MCF 10A (cell line): ENCODE results near the gene SMC6. TPM values are rescaled to one million over a fixed set of nuclear protein-coding genes. Genes with fewer than 3 reads are reported as not detected.

Source experiments
- BruUV-seq: library from RNA; stranded (reverse); fragments of 400-500 nt; replicated peaks from 2 replicates; lab custom pipeline; 2021; lab: Mats Ljungman, UMichigan
- CTCF ChIA-PET: fragments of 300-600 bp; sonication (Branson Sonifier 250); formaldehyde crosslinking; extraction: SDS; loops from one replicate; lab custom pipeline; 2021; ENCODE audit warnings: antibody characterized with exemption, inconsistent platforms; lab: Yijun Ruan, JAX
- POLR2A ChIA-PET: fragments of 300-600, 350-650 bp; sonication (Branson Sonifier 250); formaldehyde crosslinking; extraction: SDS; loops from one replicate; lab custom pipeline; 2020; ENCODE audit warnings: antibody characterized with exemption, inconsistent platforms; lab: Yijun Ruan, JAX
- DNase-seq: peaks from one replicate; pipeline ENCODE4 v3.0.0-alpha.2; 2018; ENCODE audit not compliant: unreplicated experiment
- H3K27ac Mint-ChIP-seq: one replicate; pipeline ENCODE4 v1.8.0; 2022; ENCODE audit warnings: mild to moderate bottlenecking, low read depth, mixed read lengths; ENCODE audit not compliant: unreplicated experiment
- H3K27me3 Mint-ChIP-seq: one replicate; pipeline ENCODE4 v1.8.0; 2022; ENCODE audit warnings: mixed read lengths; ENCODE audit not compliant: insufficient read depth, unreplicated experiment
- H3K36me3 Mint-ChIP-seq: one replicate; pipeline ENCODE4 v1.8.0; 2022; ENCODE audit warnings: mild to moderate bottlenecking, moderate library complexity, mixed read lengths; ENCODE audit not compliant: insufficient read depth, unreplicated experiment
- H3K4me1 Mint-ChIP-seq: one replicate; pipeline ENCODE4 v1.8.0; 2022; ENCODE audit warnings: mixed read lengths; ENCODE audit not compliant: insufficient read depth, unreplicated experiment
- H3K4me3 Mint-ChIP-seq: one replicate; pipeline ENCODE4 v1.8.0; 2022; ENCODE audit warnings: mild to moderate bottlenecking, moderate library complexity, mixed read lengths; ENCODE audit not compliant: unreplicated experiment
- H3K9me3 Mint-ChIP-seq: one replicate; pipeline ENCODE4 v1.8.0; 2022; ENCODE audit warnings: mixed read lengths; ENCODE audit not compliant: unreplicated experiment
- CTCF ChIP-seq: fragments of 200-600 bp; IDR thresholded peaks from one replicate; pipeline ENCODE4 v1.8.0; 2022; ENCODE audit warnings: antibody characterized with exemption, mild to moderate bottlenecking; ENCODE audit not compliant: unreplicated experiment
- intact Hi-C: fragments of 100-400 bp; cut with micrococcal nuclease; formaldehyde crosslinking; loops from 2 replicates; pipeline ENCODE4 v1.14.1; 2022
- total RNA-seq: library from RNA; stranded (reverse); gene quantifications from 2 replicates; pipeline ENCODE4 v1.2.3, GENCODE V29; 2022

Gene SMC6
- total RNA-seq, 1 experiment from 2014 or later = 24.7 TPM

DNA sequence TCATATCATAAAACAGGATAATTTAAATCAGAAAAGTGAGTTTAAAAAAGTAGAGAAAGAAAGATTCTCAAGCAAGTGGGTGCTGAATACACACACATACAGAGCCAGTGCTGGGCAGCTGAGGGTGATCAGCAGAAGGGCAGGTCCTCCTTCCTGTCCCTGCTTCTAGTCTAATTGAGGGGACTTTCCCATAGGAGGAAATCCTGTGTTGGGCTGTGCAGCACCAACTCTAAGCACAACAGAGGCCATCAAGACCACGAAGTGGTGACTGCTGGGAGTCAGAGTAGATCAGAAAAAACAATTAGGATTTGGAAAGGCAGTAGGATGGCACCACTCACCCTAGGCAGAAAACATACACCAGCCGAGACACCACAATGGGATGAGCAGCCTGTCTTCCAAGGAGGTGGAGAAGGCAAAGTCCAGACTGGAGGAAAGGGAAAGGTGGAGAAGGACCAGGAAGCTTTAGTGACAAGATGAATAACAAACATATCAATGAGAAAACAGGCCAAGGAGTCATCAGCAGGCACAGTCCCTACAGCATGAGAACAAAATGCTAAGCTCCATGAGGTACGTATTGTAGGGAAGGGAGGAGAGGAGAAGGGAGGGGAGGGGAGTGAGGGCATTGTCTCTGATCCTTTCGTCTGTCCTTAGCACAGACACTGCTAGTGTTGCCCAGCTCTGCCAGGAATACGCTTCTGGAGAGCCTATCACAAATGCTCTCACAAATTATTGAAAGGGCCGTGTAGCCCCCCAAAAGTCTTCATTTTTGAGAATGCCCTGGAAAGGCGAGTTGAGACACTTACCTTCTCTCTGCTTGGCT is 45.9 kb upstream of the SMC6 start:
- no peak overlapping the region for H3K4me3 Mint-ChIP-seq
- no peak for TF ChIP-seq CTCF
- H3K27me3 Mint-ChIP-seq = no peaks in the 10 kb centered on the region
- intact Hi-C loops = no loop called here
- no peak for DNase-seq
- H3K9me3 Mint-ChIP-seq = no peaks in the 10 kb centered on the region
- no peaks in the 10 kb centered on the region for H3K36me3 Mint-ChIP-seq
- no TSS peak for BruUV-seq
- POLR2A ChIA-PET = interaction anchor here (4.0 kb wide), 1 partner anchor 13 kb away, joined by 10 read pairs; no protein-coding TSS in a partner anchor
- no peak overlapping the region for H3K27ac Mint-ChIP-seq
- CTCF ChIA-PET = interaction anchor here (0.6 to 1.2 kb wide), 3 partner anchors 13 to 45 kb away, joined by 3 read pairs; partner anchors contain the start of gene GEN1
- no peaks in the 10 kb centered on the region for H3K4me1 Mint-ChIP-seq

DNA sequence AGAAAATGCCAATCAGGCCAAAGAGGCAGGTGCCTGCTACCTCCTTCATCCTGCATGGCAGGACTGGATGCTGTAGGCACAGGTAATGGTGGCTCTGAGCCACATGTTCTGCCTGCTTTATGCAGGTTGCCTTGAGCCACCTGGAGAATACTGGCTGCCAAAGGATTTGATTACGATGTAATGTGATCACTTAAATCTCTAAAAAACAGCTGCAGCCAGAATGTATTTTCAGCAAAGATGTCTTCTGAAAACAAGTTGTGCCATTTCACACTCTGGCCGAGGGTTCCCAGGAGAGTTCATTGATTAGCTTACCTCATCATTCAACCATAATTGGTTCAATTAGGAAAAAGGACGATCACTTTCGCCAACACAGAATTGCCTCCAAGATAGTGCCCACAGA is 44.7 kb upstream of the SMC6 start:
- H3K4me1 Mint-ChIP-seq = no peaks in the 10 kb centered on the region
- intact Hi-C loops = no loop called here
- no TSS peak for BruUV-seq
- POLR2A ChIA-PET = interaction anchor here (0.7 to 4.0 kb wide), 2 partner anchors 14 to 31 kb away, joined by 3 to 10 read pairs; no protein-coding TSS in a partner anchor
- H3K4me3 Mint-ChIP-seq = no peak overlapping the region
- H3K9me3 Mint-ChIP-seq = no peaks in the 10 kb centered on the region
- H3K27ac Mint-ChIP-seq = no peak overlapping the region
- no peak for DNase-seq
- H3K36me3 Mint-ChIP-seq = no peaks in the 10 kb centered on the region
- TF ChIP-seq CTCF = no peak
- no peaks in the 10 kb centered on the region for H3K27me3 Mint-ChIP-seq
- CTCF ChIA-PET = no interaction called here

DNA sequence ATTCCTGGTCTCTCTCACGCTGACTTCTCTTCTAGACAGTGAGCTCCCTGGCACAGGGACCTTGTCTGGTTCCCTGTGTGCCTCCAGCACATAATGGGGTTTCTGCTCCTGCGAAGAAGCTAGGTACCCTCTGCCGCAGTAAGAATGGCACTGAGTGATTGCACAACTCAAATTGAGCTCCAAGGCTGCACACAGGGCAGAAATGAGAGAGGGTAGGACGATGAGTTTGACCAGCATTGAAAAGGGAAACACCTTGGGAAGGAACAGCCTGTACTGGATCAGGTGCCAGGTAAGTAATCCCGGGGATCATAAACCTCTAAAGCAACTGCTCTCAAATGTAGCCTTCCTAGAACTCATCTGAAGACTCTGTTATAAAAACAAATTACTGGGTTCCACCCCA is 41.7 kb upstream of the SMC6 start:
- no TSS peak for BruUV-seq
- ChIA-PET CTCF (interaction anchor here (0.5 to 0.9 kb wide), 3 partner anchors 320 to 1084 kb away, joined by 3 to 4 read pairs (median 3); no protein-coding TSS in a partner anchor), POLR2A (interaction anchor here (0.6 to 1.0 kb wide), 2 partner anchors 20 to 24 kb away, joined by 3 read pairs; no protein-coding TSS in a partner anchor)
- DNase-seq = no peak
- intact Hi-C loops = no loop called here
- H3K4me3 Mint-ChIP-seq = no peak overlapping the region
- no peak overlapping the region for H3K27ac Mint-ChIP-seq
- H3K4me1 Mint-ChIP-seq = no peaks in the 10 kb centered on the region
- H3K9me3 Mint-ChIP-seq = no peaks in the 10 kb centered on the region
- TF ChIP-seq CTCF = no peak
- H3K27me3 Mint-ChIP-seq = no peaks in the 10 kb centered on the region
- no peaks in the 10 kb centered on the region for H3K36me3 Mint-ChIP-seq

DNA sequence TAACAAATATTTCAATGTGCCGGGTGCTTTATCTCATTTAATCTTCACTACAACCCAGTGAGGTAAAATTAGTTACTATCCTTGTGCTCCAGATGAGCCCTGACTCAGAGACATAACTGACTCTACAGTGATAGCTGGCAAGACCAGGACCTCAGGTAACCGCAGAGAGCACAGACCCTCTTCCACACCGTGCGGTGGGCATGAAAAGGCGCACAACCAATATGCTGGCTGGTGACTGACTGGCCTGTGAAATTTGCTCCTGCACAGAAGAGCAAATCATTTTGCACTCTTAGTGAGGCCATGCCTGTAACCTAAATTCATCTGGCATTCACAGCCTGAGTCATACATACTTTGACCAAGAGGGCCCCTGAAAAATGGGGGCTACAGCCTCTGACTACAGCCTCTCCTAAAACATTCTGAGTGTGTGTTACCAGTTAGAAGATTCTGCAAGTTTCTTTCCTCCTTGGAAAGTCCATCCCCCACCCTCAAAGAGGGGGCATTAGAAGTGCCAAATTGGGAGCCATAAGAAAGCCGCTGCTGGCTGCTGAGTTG is 40.3 kb upstream of the SMC6 start:
- DNase-seq = no peak
- intact Hi-C loops = no loop called here
- Mint-ChIP-seq H3K4me3 (no peak overlapping the region), H3K4me1 (no peaks in the 10 kb centered on the region), H3K9me3 (no peaks in the 10 kb centered on the region), H3K27ac (no peak overlapping the region), H3K27me3 (no peaks in the 10 kb centered on the region), H3K36me3 (no peaks in the 10 kb centered on the region)
- CTCF ChIA-PET = interaction anchor here (0.7 to 0.9 kb wide), 2 partner anchors 9 to 12 kb away, joined by 3 to 4 read pairs; no protein-coding TSS in a partner anchor
- no peak for TF ChIP-seq CTCF
- BruUV-seq = no TSS peak
- POLR2A ChIA-PET = no interaction called here
